OCI-LY1 (cell line): ENCODE results near the gene POLR2I.

ENCODE experiments used
- CTCF ChIP-seq: fragments of 200-600 bp; sonication (generic), shearing (Covaris generic); IDR thresholded peaks from 2 replicates; pipeline ENCODE4 v1.5.1; 2017; ENCODE audit warnings: mild to moderate bottlenecking, antibody characterized with exemption, low read length, moderate library complexity, mixed read lengths
- EZH2 ChIP-seq: fragments of 200-600 bp; sonication (generic), shearing (Covaris generic); IDR thresholded peaks from 2 replicates; pipeline ENCODE4 v1.8.0; 2017; ENCODE audit warnings: borderline replicate concordance, mixed run types, mild to moderate bottlenecking, antibody characterized with exemption, low read length, moderate library complexity, mixed read lengths

- no peak for TF ChIP-seq EZH2
- no peak for TF ChIP-seq CTCF
Measured at GRCh38 chr19:36093146-36093662, 21.5 kb downstream of the POLR2I start.
